PFSK-1 (cell line): ENCODE measurements around the gene NPIPB5. TPM values are rescaled to one million over a fixed set of nuclear protein-coding genes. Genes with fewer than 3 reads are reported as not detected.
"Not testable (repeated sequence)": the region's sequence is repeated elsewhere in the genome, so short reads cannot be mapped to it uniquely, and the experiment has no call there.

Source experiments
- FOXP2 ChIP-seq: optimal IDR thresholded peaks from 2 replicates; pipeline ENCODE3; 2011; ENCODE audit warnings: borderline replicate concordance, control low read depth, inconsistent platforms; ENCODE audit not compliant: insufficient read depth; ENCODE audit errors: extremely low read length, extremely low read depth
- POLR2AphosphoS5 ChIP-seq: IDR thresholded peaks from 2 replicates; pipeline ENCODE4 v1.6.1; 2012; ENCODE audit warnings: low read depth, mild to moderate bottlenecking, control low read depth, low read length, moderate library complexity
- SIN3A ChIP-seq: IDR thresholded peaks from 2 replicates; pipeline ENCODE4 v1.6.1; 2012; ENCODE audit warnings: mild to moderate bottlenecking, low read length, moderate library complexity, borderline replicate concordance; ENCODE audit not compliant: insufficient read depth
- polyA plus RNA-seq: library from polyadenylated mRNA; unstranded; fragments of >200 nt; gene quantifications from one replicate; pipeline ENCODE4 v1.2.1, GENCODE V29; 2012; ENCODE audit warnings: low read depth, missing spikeins; ENCODE audit not compliant: insufficient read length

The NPIPB5 gene
- polyA plus RNA-seq: 14.8 TPM

GRCh38 chr16:22510591-22510990 lies at the start of gene NPIPB5:
NPIPB5 (plus strand) TSS chr16:22510891; CDS start chr16:22513802, 2,911 bp downstream.
- TF ChIP-seq POLR2AphosphoS5, FOXP2, SIN3A: not testable (repeated sequence)
